Panc1 (cell line): ENCODE measurements around the gene ABCC10. TPM values are rescaled to one million over a fixed set of nuclear protein-coding genes. Genes with fewer than 3 reads are reported as not detected.
"Not testable (repeated sequence)": the region's sequence is repeated elsewhere in the genome, so short reads cannot be mapped to it uniquely, and the experiment has no call there.

ENCODE experiments used
- ATAC-seq: fragments of 200-7000 bp; cut with Tn5 transposase; 2 replicates; pipeline ENCODE4 v1.9.1; 2020; ENCODE audit warnings: mild to moderate bottlenecking, moderate library complexity
- BruUV-seq: library from RNA; stranded (reverse); fragments of 400-500 nt; replicated peaks from 2 replicates; lab custom pipeline; 2021; lab: Mats Ljungman, UMichigan
- CTCF ChIA-PET: fragments of 300-600 bp; sonication (Branson Sonifier 250); formaldehyde crosslinking; loops from one replicate; lab custom pipeline; 2022; ENCODE audit warnings: antibody characterized with exemption; lab: Charles Lee
- POLR2A ChIA-PET: fragments of 300-600 bp; sonication (Branson Sonifier 250); formaldehyde crosslinking; loops from one replicate; lab custom pipeline; 2022; ENCODE audit warnings: antibody characterized with exemption; lab: Charles Lee
- DNase-seq: peaks from one replicate; pipeline ENCODE4 v3.0.0-alpha.2; 2010; ENCODE audit warnings: low read depth, low spot score
- H3K27ac ChIP-seq: 2 replicates; pipeline ENCODE4 v1.5.1; 2011; ENCODE audit warnings: mild to moderate bottlenecking, low read length, inconsistent platforms
- H3K27me3 ChIP-seq: fragments of 200-500 bp; sonication (Bioruptor generic); 2 replicates; pipeline ENCODE4 v1.6.0; 2014; ENCODE audit warnings: low read length, inconsistent platforms; ENCODE audit not compliant: control insufficient read depth, insufficient read depth
- H3K36me3 ChIP-seq: fragments of 200-500 bp; sonication (Bioruptor generic); 2 replicates; pipeline ENCODE4 v1.5.1; 2014; ENCODE audit warnings: inconsistent platforms, mild to moderate bottlenecking, low read length, moderate library complexity; ENCODE audit not compliant: control insufficient read depth, insufficient read depth
- H3K4me1 ChIP-seq: 2 replicates; pipeline ENCODE4 v1.5.1; 2011; ENCODE audit warnings: inconsistent platforms, mild to moderate bottlenecking, low read length, moderate library complexity; ENCODE audit not compliant: control insufficient read depth, insufficient read depth
- H3K4me3 ChIP-seq, 2 experiments: 2 replicates each; pipeline ENCODE4 v1.5.1; 2011 to 2012; ENCODE audit warnings: low read depth in 2 of 2, low read length in 2 of 2, mild to moderate bottlenecking in 2 of 2, inconsistent platforms in 1 of 2, moderate library complexity in 1 of 2
- H3K9me3 ChIP-seq: fragments of 200-500 bp; sonication (Bioruptor generic); 2 replicates; pipeline ENCODE4 v1.5.1; 2014; ENCODE audit warnings: low read depth, mild to moderate bottlenecking, inconsistent platforms, low read length, moderate library complexity; ENCODE audit not compliant: control insufficient read depth, insufficient read depth
- CTCF ChIP-seq: fragments of 450-650 bp; IDR thresholded peaks from 2 replicates; pipeline ENCODE4 v1.5.1; 2017; ENCODE audit warnings: mild to moderate bottlenecking
- POLR2AphosphoS5 ChIP-seq: IDR thresholded peaks from 2 replicates; pipeline ENCODE4 v1.6.1; 2012; ENCODE audit warnings: mild to moderate bottlenecking, low read depth, low read length, moderate library complexity
- REST ChIP-seq, 2 experiments: IDR thresholded peaks; 2 replicates each; pipeline ENCODE4 v1.6.1; 2011 to 2012; ENCODE audit warnings: low read depth in 2 of 2, control low read depth in 1 of 2, low read length in 1 of 2, mild to moderate bottlenecking in 1 of 2, moderate library complexity in 1 of 2; ENCODE audit not compliant: insufficient read depth in 1 of 2
- SIN3A ChIP-seq: IDR thresholded peaks from 2 replicates; pipeline ENCODE4 v1.6.1; 2012; ENCODE audit warnings: low read depth, mild to moderate bottlenecking, low read length, moderate library complexity, borderline replicate concordance; ENCODE audit not compliant: insufficient read depth
- TCF7L2 ChIP-seq: IDR thresholded peaks from 2 replicates; pipeline ENCODE4 v1.6.1; 2011; ENCODE audit warnings: mild to moderate bottlenecking, low read depth, low read length, inconsistent platforms
- in situ Hi-C: cut with HindIII; loops from 2 replicates; pipeline ENCODE4 v1.10.0; 2016; ENCODE audit warnings: low sequenced_read_pairs, low pct_unique_long_range_greater_than_20kb
- intact Hi-C: fragments of 100-400 bp; cut with micrococcal nuclease; formaldehyde crosslinking; loops from one replicate; pipeline ENCODE4 v1.10.0; 2022; ENCODE audit not compliant: unreplicated experiment
- total RNA-seq: library from RNA; stranded (reverse); gene quantifications from one replicate; pipeline ENCODE4 v1.2.1, GENCODE V29; 2021; ENCODE audit not compliant: unreplicated experiment

The ABCC10 gene
- total RNA-seq, 1 experiment from 2014 or later = 52.7 TPM

GRCh38 chr6:43421831-43422230 is 5.5 kb upstream of the ABCC10 start:
- no TSS peak for BruUV-seq
- no peak overlapping the region for H3K27ac ChIP-seq
- TF ChIP-seq SIN3A (no peak), POLR2AphosphoS5 (no peak), TCF7L2 (no peak), REST (IDR thresholded peaks at IDR 0.05; ENCODE audit: insufficient read depth in 1 of 2, low read depth in 2 of 2, low read length in 1 of 2) (no peak), CTCF (no peak)
- ChIA-PET POLR2A (interaction anchor here (0.6 kb wide), 1 partner anchor 966 kb away, joined by 6 read pairs; no protein-coding TSS in a partner anchor), CTCF (no interaction called here)
- intact Hi-C loops (no loop called here), in situ Hi-C loops (no loop called here)
- H3K27me3 ChIP-seq = no peaks in the 10 kb centered on the region; the same call in 1 of the 2 replicates
- peaks cover under 1% of the 10 kb centered on the region; the same call in 1 of the 2 replicates for H3K4me1 ChIP-seq
- no peak overlapping the region for H3K4me3 ChIP-seq
- no peaks in the 10 kb centered on the region for H3K36me3 ChIP-seq
- no peaks in the 10 kb centered on the region for H3K9me3 ChIP-seq
- ATAC-seq (no peak), DNase-seq (no peak)

GRCh38 chr6:43425083-43425482 is 2.3 kb upstream of the ABCC10 start:
- POLR2A ChIA-PET, DNase-seq: not testable (repeated sequence)

GRCh38 chr6:43426928-43427405 is 374 bp upstream of the ABCC10 start:
- peak overlapping the region; percentile 97 for H3K27ac ChIP-seq
- H3K9me3 ChIP-seq = no peaks in the 10 kb centered on the region
- BruUV-seq = no TSS peak
- ChIA-PET POLR2A (interaction anchor here (0.6 kb wide), 1 partner anchor 70 kb away, joined by 4 read pairs; no protein-coding TSS in a partner anchor), CTCF (interaction anchor here (0.5 to 1.0 kb wide), 4 partner anchors 11 to 257 kb away, joined by 3 to 6 read pairs (median 4); no protein-coding TSS in a partner anchor)
- intact Hi-C loops (no loop called here), in situ Hi-C loops (no loop called here)
- DNase-seq (no peak), ATAC-seq (no peak)
- peaks cover 10% of the 10 kb centered on the region for H3K4me1 ChIP-seq
- H3K4me3 ChIP-seq = peak overlapping the region; percentile 79 to 99
- H3K27me3 ChIP-seq = no peaks in the 10 kb centered on the region
- TF ChIP-seq POLR2AphosphoS5 (no peak), TCF7L2 (no peak), CTCF (no peak), SIN3A (no peak)
- peaks cover 2% of the 10 kb centered on the region; the same call in 1 of the 2 replicates for H3K36me3 ChIP-seq

More at GRCh38 chr6:43425083-43425482, 2.3 kb upstream of the ABCC10 start:
- H3K27ac ChIP-seq, H3K9me3 ChIP-seq, in situ Hi-C loops, ATAC-seq, H3K27me3 ChIP-seq, H3K36me3 ChIP-seq, BruUV-seq, intact Hi-C loops, H3K4me3 ChIP-seq: not testable (repeated sequence)
- H3K4me1 ChIP-seq = peaks cover 10% of the 10 kb centered on the region
- CTCF ChIA-PET = interaction anchor here (0.6 kb wide), 1 partner anchor 56 kb away, joined by 3 read pairs; the partner anchor contains the start of gene ZNF318
